MCF 10A (cell line): ENCODE data around the gene TCP1. TPM values are rescaled to one million over a fixed set of nuclear protein-coding genes. Genes with fewer than 3 reads are reported as not detected.

ENCODE experiments used
- BruUV-seq: library from RNA; stranded (reverse); fragments of 400-500 nt; replicated peaks from 2 replicates; lab custom pipeline; 2021; lab: Mats Ljungman, UMichigan
- CTCF ChIA-PET: fragments of 300-600 bp; sonication (Branson Sonifier 250); formaldehyde crosslinking; extraction: SDS; loops from one replicate; lab custom pipeline; 2021; ENCODE audit warnings: antibody characterized with exemption, inconsistent platforms; lab: Yijun Ruan, JAX
- POLR2A ChIA-PET: fragments of 300-600, 350-650 bp; sonication (Branson Sonifier 250); formaldehyde crosslinking; extraction: SDS; loops from one replicate; lab custom pipeline; 2020; ENCODE audit warnings: antibody characterized with exemption, inconsistent platforms; lab: Yijun Ruan, JAX
- DNase-seq: peaks from one replicate; pipeline ENCODE4 v3.0.0-alpha.2; 2018; ENCODE audit not compliant: unreplicated experiment
- H3K27ac Mint-ChIP-seq: one replicate; pipeline ENCODE4 v1.8.0; 2022; ENCODE audit warnings: mild to moderate bottlenecking, low read depth, mixed read lengths; ENCODE audit not compliant: unreplicated experiment
- H3K27me3 Mint-ChIP-seq: one replicate; pipeline ENCODE4 v1.8.0; 2022; ENCODE audit warnings: mixed read lengths; ENCODE audit not compliant: insufficient read depth, unreplicated experiment
- H3K36me3 Mint-ChIP-seq: one replicate; pipeline ENCODE4 v1.8.0; 2022; ENCODE audit warnings: mild to moderate bottlenecking, moderate library complexity, mixed read lengths; ENCODE audit not compliant: insufficient read depth, unreplicated experiment
- H3K4me1 Mint-ChIP-seq: one replicate; pipeline ENCODE4 v1.8.0; 2022; ENCODE audit warnings: mixed read lengths; ENCODE audit not compliant: insufficient read depth, unreplicated experiment
- H3K4me3 Mint-ChIP-seq: one replicate; pipeline ENCODE4 v1.8.0; 2022; ENCODE audit warnings: mild to moderate bottlenecking, moderate library complexity, mixed read lengths; ENCODE audit not compliant: unreplicated experiment
- H3K9me3 Mint-ChIP-seq: one replicate; pipeline ENCODE4 v1.8.0; 2022; ENCODE audit warnings: mixed read lengths; ENCODE audit not compliant: unreplicated experiment
- intact Hi-C: fragments of 100-400 bp; cut with micrococcal nuclease; formaldehyde crosslinking; loops from 2 replicates; pipeline ENCODE4 v1.14.1; 2022
- total RNA-seq: library from RNA; stranded (reverse); gene quantifications from 2 replicates; pipeline ENCODE4 v1.2.3, GENCODE V29; 2022
- TF ChIP-seq, protein P1 (sequence below): fragments of 200-600 bp; IDR thresholded peaks from one replicate; pipeline ENCODE4 v1.8.0; 2022; ENCODE audit warnings: antibody characterized with exemption, mild to moderate bottlenecking; ENCODE audit not compliant: unreplicated experiment

TCP1 gene
- total RNA-seq, 1 experiment from 2014 or later: 351 TPM

DNA sequence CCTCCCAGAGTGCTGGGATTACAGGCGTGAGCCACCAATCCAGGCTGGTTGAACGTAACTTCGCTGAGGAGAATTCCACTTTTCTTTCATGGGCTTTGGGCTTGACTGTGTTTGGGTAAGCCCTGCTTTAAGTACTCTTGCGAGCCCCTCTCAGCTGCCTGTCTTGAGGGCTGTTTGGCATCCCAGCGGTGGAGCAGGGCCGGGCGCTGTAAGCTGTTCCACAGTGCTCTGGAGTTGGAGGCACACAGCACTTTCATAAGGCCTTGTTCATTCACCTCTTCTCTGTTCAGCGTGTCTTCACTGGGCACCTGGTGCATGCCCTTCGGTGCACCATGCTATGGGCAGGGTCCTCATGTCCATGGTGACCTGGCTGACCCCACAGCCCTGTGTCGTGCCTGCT is 32.3 kb upstream of the TCP1 start:
- no peak for DNase-seq
- Mint-ChIP-seq H3K4me1 (no peaks in the 10 kb centered on the region), H3K9me3 (no peaks in the 10 kb centered on the region), H3K27me3 (peaks cover 20% of the 10 kb centered on the region), H3K27ac (no peak overlapping the region), H3K4me3 (no peak overlapping the region), H3K36me3 (no peaks in the 10 kb centered on the region)
- intact Hi-C loops: no loop called here
- ChIA-PET POLR2A (interaction anchor here (1.6 kb wide), 1 partner anchor 13 kb away, joined by 4 read pairs; no protein-coding TSS in a partner anchor), CTCF (no interaction called here)
- TF ChIP-seq, protein P1, sequence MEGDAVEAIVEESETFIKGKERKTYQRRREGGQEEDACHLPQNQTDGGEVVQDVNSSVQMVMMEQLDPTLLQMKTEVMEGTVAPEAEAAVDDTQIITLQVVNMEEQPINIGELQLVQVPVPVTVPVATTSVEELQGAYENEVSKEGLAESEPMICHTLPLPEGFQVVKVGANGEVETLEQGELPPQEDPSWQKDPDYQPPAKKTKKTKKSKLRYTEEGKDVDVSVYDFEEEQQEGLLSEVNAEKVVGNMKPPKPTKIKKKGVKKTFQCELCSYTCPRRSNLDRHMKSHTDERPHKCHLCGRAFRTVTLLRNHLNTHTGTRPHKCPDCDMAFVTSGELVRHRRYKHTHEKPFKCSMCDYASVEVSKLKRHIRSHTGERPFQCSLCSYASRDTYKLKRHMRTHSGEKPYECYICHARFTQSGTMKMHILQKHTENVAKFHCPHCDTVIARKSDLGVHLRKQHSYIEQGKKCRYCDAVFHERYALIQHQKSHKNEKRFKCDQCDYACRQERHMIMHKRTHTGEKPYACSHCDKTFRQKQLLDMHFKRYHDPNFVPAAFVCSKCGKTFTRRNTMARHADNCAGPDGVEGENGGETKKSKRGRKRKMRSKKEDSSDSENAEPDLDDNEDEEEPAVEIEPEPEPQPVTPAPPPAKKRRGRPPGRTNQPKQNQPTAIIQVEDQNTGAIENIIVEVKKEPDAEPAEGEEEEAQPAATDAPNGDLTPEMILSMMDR: no peak
- no TSS peak for BruUV-seq

DNA sequence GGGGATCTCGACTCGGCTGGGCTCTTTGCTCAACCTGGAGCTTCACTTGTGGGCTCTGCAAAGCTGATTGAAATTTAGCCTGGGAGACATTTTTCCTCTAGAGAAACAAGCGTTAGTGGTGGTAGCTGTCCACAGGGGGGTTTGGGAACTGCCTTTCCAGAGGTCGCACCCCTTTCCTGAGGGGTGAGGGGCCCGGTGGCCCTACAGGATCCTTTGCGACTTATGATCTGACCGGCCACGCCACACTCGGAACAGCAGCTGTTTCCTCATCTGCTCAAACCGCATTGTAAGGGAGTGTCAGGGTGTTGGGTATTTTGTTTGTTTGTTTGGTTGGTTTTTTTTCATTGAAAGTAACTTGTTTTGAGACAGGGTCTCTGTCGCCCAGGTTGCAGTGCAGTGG is 31.7 kb upstream of the TCP1 start:
- Mint-ChIP-seq H3K27ac (no peak overlapping the region), H3K36me3 (no peaks in the 10 kb centered on the region), H3K9me3 (no peaks in the 10 kb centered on the region), H3K27me3 (peaks cover 20% of the 10 kb centered on the region), H3K4me1 (no peaks in the 10 kb centered on the region), H3K4me3 (no peak overlapping the region)
- intact Hi-C loops: no loop called here
- TF ChIP-seq, protein P1: no peak
- no TSS peak for BruUV-seq
- CTCF ChIA-PET: interaction anchor here (0.6 kb wide), 1 partner anchor 274 kb away, joined by 3 read pairs; no protein-coding TSS in a partner anchor
- POLR2A ChIA-PET: interaction anchor here (1.0 to 1.6 kb wide), 2 partner anchors 11 to 14 kb away, joined by 3 to 4 read pairs; no protein-coding TSS in a partner anchor
- DNase-seq: no peak

DNA sequence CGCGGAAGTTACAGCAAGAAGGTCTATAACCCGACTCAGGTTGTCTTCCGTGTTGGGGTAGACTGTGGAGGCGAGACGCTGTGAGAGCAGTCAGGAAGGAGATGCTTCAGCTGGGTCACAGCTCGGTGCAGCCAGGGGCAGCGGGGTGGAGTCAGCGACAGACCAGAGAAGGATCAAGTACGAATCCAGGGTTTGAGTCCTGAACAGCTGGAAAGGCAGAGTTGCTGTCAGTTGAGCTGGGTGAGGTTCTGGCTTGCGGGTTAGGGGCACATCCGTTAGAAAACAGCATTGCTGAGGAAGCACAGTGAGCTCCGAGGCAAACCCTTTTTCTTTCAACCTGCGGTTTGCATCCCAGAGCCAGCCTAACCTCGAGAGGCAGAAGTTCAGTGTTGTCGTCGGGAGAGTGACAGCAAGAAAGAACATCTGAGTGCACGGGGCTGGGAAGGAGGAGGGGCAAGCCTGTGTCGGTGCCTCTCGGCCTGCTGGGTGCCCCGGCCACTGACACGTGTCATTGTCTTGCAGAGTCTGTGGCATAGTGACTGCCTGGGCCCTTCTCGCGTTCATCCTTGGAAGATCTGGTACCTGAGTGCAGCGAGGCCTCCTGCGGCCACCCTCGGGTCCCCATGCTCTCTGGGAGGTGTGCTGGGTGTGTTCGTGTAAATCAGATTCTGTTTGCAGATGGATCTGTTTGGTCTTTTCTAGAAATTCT is 30.7 kb upstream of the TCP1 start:
- H3K36me3 Mint-ChIP-seq: no peaks in the 10 kb centered on the region
- intact Hi-C loops: no loop called here
- H3K27me3 Mint-ChIP-seq: peaks cover 20% of the 10 kb centered on the region
- TF ChIP-seq, protein P1: no peak
- POLR2A ChIA-PET: interaction anchor here (1.0 to 1.6 kb wide), 2 partner anchors 13 to 15 kb away, joined by 3 to 4 read pairs; no protein-coding TSS in a partner anchor
- no peaks in the 10 kb centered on the region for H3K4me1 Mint-ChIP-seq
- H3K4me3 Mint-ChIP-seq: no peak overlapping the region
- BruUV-seq: no TSS peak
- no peak overlapping the region for H3K27ac Mint-ChIP-seq
- CTCF ChIA-PET: no interaction called here
- DNase-seq: no peak
- H3K9me3 Mint-ChIP-seq: no peaks in the 10 kb centered on the region

DNA sequence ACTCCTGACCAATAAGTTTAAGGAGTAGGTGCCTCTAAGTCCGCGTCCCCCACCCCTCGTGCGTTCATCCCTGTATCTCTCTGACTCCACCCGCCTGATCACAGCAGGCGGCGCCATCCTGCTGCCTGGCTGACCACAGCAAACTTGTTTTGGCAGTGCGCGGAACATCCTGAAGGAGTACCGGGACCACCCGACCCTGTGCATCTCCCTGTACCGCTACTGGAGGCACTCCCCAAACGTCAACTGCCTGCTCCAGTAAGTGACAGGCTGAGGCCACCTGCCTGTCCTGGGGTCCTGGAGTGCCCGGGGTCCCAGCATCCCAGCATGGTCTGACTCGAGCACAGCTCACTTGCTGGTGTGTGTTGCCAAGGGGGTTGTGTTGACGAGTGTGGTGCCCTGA is 29.7 kb upstream of the TCP1 start:
- BruUV-seq: no TSS peak
- intact Hi-C loops: no loop called here
- no peaks in the 10 kb centered on the region for H3K4me1 Mint-ChIP-seq
- no peak overlapping the region for H3K4me3 Mint-ChIP-seq
- ChIA-PET POLR2A (no interaction called here), CTCF (no interaction called here)
- H3K9me3 Mint-ChIP-seq: no peaks in the 10 kb centered on the region
- peaks cover 20% of the 10 kb centered on the region for H3K27me3 Mint-ChIP-seq
- no peak for DNase-seq
- no peaks in the 10 kb centered on the region for H3K36me3 Mint-ChIP-seq
- TF ChIP-seq, protein P1: no peak
- no peak overlapping the region for H3K27ac Mint-ChIP-seq
